Left ventricle myocardium inferior (tissue), 1 donor: ENCODE data around the gene L3MBTL4. TPM values are rescaled to one million over a fixed set of nuclear protein-coding genes. Genes with fewer than 3 reads are reported as not detected.

ENCODE experiments used
- DNase-seq: peaks from one replicate; pipeline ENCODE4 v3.0.0-alpha.2; 2020
- H3K27ac ChIP-seq: fragments of 200-600 bp; replicated peaks from 2 replicates; pipeline ENCODE4 v1.8.0; 2021
- H3K27me3 ChIP-seq: fragments of 200-600 bp; 2 replicates; pipeline ENCODE4 v1.8.0; 2021; ENCODE audit warnings: low read depth
- H3K36me3 ChIP-seq: fragments of 200-600 bp; 2 replicates; pipeline ENCODE4 v1.8.0; 2021
- H3K4me1 ChIP-seq: fragments of 200-600 bp; 2 replicates; pipeline ENCODE4 v1.8.0; 2021
- H3K4me3 ChIP-seq: fragments of 200-600 bp; 2 replicates; pipeline ENCODE4 v1.8.0; 2021; ENCODE audit warnings: mild to moderate bottlenecking, moderate library complexity
- H3K9me3 ChIP-seq: fragments of 200-600 bp; replicated peaks from 2 replicates; pipeline ENCODE4 v1.8.0; 2021
- intact Hi-C: fragments of 100-400 bp; cut with micrococcal nuclease; formaldehyde crosslinking; loops from one replicate; pipeline ENCODE4 v1.11.0; 2022
- total RNA-seq: library from RNA; stranded (reverse); fragmentation: NEBNext Ultra II Directional; extraction: Animal tissue kit (Norgen Biotek cat#: 25700); gene quantifications from one replicate; pipeline ENCODE4 v1.2.1, GENCODE V29; 2021
- TF ChIP-seq, protein P1 (sequence below): fragments of 200-600 bp; IDR thresholded peaks from 2 replicates; pipeline ENCODE4 v1.8.0; 2021; ENCODE audit warnings: antibody characterized with exemption, mild to moderate bottlenecking, borderline replicate concordance
- donor health status: DM: no; HTN: yes; CAD: no; lungs with severe emphysema.

L3MBTL4 gene
- total RNA-seq, 1 donor from 2014 or later: 3.5 TPM

DNA sequence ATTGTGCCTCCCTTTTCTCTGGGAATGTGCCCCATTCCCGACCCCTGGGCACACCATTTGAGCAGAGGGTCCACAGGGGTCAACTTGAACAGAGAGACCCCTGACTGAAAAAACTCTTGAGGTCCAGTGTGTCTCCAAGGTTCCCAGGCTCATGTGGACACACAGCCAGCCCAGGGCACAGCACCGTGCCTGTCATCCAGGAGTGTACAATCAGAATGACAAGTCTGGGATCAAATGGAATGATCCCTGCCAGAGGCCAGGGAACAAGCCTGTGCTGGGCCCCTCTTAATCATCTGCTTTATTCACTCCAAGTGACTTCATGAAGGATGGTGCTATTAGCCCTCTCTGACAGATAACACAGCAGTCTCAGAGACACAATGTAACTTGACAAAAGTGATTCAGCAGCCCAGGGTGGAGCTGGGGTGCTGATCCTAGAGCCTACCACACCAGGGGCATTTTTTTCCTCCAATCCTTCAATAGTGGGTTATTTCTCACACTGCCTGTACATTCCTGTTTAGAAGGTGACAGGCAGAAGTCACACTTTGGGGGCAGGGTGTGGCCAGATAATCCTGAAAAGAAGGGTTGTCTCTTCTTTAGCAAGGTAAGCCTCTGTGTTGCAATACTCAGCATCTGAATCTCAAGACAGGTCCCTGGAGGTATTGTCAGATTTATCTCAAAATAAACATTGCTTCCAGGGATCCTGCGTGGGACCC, 435.4 kb downstream of the L3MBTL4 start:
- no peak overlapping the region for H3K27ac ChIP-seq
- no peaks in the 10 kb centered on the region for H3K36me3 ChIP-seq
- peaks cover 6% of the 10 kb centered on the region for H3K27me3 ChIP-seq
- DNase-seq: no peak
- no peaks in the 10 kb centered on the region for H3K9me3 ChIP-seq
- H3K4me3 ChIP-seq: no peak overlapping the region
- TF ChIP-seq, protein P1, sequence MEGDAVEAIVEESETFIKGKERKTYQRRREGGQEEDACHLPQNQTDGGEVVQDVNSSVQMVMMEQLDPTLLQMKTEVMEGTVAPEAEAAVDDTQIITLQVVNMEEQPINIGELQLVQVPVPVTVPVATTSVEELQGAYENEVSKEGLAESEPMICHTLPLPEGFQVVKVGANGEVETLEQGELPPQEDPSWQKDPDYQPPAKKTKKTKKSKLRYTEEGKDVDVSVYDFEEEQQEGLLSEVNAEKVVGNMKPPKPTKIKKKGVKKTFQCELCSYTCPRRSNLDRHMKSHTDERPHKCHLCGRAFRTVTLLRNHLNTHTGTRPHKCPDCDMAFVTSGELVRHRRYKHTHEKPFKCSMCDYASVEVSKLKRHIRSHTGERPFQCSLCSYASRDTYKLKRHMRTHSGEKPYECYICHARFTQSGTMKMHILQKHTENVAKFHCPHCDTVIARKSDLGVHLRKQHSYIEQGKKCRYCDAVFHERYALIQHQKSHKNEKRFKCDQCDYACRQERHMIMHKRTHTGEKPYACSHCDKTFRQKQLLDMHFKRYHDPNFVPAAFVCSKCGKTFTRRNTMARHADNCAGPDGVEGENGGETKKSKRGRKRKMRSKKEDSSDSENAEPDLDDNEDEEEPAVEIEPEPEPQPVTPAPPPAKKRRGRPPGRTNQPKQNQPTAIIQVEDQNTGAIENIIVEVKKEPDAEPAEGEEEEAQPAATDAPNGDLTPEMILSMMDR: no peak
- peaks cover 16% of the 10 kb centered on the region for H3K4me1 ChIP-seq
- intact Hi-C loops: no loop called here

DNA sequence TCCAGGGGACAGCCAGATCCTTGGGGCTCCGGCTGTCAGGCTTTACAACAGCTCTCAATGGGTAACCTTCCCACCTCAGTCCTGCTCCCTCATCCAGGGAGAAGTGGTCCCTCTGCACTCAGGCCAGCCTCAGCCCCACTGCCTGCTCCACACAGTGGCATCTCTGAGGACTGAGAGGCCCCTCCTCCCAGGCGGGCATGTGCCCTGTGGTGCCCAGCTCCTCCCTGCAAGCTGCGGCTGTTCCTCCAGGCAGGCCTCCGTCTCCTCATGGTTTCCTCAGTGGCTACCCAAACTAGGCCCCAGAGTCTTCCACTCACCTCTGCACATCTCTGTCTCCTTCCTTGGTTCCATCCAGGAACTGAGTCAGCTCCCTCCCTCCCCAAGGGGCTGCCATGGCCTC, 437.7 kb downstream of the L3MBTL4 start:
- TF ChIP-seq, protein P1: no peak
- Histone ChIP-seq H3K27me3 (peaks cover 6% of the 10 kb centered on the region), H3K36me3 (no peaks in the 10 kb centered on the region), H3K4me1 (peaks cover 8% of the 10 kb centered on the region), H3K4me3 (no peak overlapping the region), H3K9me3 (no peaks in the 10 kb centered on the region), H3K27ac (no peak overlapping the region)
- intact Hi-C loops: no loop called here
- no peak for DNase-seq

DNA sequence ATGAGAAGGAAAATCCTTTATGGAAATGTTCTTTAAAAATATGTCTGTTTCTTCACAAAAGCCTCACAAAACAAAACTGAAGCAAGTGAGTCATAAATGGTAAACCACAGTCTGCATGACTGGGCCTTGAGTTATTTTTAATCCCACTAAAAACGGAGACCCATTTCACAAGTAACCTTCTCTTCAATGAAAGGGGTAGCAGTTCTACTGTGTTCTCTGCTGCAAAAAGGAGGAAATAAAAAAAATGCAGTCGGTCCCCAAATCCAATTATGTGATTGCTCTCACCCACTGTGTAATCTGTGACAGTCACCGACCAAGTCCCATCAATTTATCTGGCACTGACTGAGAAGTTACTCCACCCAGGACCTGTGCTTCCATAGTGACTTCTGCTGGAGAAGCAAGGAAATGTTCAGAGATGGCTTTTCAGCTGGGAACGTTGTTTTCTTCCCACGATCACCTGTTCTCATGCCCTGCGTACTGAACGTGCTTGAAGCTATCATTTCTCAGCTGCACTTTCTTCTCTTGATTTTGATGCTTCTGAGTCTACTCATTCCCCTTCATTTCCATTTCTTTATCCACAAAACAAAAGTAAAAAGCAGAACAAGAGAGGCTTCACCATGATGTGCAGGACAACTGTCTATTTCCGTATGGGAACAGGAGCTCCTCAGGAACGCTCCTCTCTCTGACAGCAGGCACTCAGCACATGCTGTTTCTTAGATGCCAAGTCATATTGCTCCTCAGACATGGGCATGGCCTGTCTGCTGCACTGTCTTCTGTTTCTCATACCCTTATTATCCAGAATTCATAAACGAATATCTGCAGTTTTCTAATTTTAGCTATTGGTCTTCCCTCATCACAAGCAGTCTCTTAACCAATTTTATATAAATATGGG, 439.4 kb downstream of the L3MBTL4 start:
- peaks cover 18% of the 10 kb centered on the region for H3K4me1 ChIP-seq
- H3K27ac ChIP-seq: no peak overlapping the region
- no peaks in the 10 kb centered on the region for H3K9me3 ChIP-seq
- TF ChIP-seq, protein P1: no peak
- intact Hi-C loops: no loop called here
- H3K4me3 ChIP-seq: no peak overlapping the region
- DNase-seq: no peak
- no peaks in the 10 kb centered on the region for H3K36me3 ChIP-seq
- H3K27me3 ChIP-seq: peaks cover 6% of the 10 kb centered on the region

DNA sequence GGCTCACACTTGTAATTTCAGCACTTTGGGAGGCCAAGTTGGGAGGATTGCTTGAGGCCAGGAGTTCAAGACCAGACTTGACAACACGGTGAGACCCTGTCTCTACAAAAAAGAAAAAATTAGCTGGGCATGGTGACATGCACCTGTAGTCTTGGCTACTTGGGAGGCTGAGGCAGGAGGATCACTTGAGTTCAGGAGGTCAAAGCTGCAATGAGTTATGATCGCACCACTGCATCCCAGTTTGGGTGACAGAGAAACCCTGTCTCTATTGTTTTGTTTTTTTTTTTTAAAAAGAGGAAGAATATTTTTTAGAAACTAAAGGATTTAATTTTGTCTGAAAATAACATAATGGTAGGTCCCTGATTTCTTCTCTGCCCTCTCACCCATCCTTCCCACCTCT, 440.0 kb downstream of the L3MBTL4 start:
- Histone ChIP-seq H3K4me3 (no peak overlapping the region), H3K4me1 (peaks cover 16% of the 10 kb centered on the region), H3K36me3 (no peaks in the 10 kb centered on the region), H3K27me3 (peaks cover 10% of the 10 kb centered on the region), H3K27ac (no peak overlapping the region), H3K9me3 (no peaks in the 10 kb centered on the region)
- DNase-seq: no peak
- intact Hi-C loops: no loop called here
- TF ChIP-seq, protein P1: no peak

DNA sequence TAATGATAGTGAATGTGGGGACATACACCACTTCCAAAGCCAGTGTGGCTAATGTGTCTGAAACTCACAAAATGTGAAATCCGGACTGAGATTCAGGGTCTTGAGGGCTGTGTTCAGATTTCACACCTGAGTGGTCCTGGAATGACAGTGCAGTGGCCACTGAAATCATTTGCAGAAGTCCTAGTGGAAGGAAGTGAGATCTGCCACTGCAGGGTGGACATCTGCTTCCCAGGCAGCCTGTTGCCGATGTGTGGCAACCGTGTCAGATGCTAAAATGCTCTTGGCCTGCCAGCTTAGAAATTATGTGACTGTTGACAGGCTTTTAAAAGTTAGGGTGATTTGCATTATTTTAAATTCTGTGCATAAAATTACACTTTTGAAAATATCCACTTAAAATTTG, 441.6 kb downstream of the L3MBTL4 start:
- H3K27ac ChIP-seq: no peak overlapping the region
- TF ChIP-seq, protein P1: no peak
- intact Hi-C loops: no loop called here

More for the DNA sequence above, 441.6 kb downstream of the L3MBTL4 start:
- no peak for DNase-seq
- H3K4me1 ChIP-seq: peaks cover 12% of the 10 kb centered on the region
- peaks cover 18% of the 10 kb centered on the region for H3K27me3 ChIP-seq
- H3K36me3 ChIP-seq: no peaks in the 10 kb centered on the region
- H3K9me3 ChIP-seq: no peaks in the 10 kb centered on the region
- no peak overlapping the region for H3K4me3 ChIP-seq
